Activated gamma-delta T cell treated with anti-CD3 and anti-CD28 coated beads, Interleukin-2, amount 50 U/mL, for 16 hours (primary cell): ENCODE results near the gene KCNAB2.

Experiments
- DNase-seq: peaks from one replicate; pipeline ENCODE4 v3.0.0-alpha.2; 2020; ENCODE audit warnings: low read depth

The KCNAB2 gene

GRCh38 chr1:6129313-6129712, 83.6 kb downstream of the KCNAB2 start:
- DNase-seq = no peak

DNA sequence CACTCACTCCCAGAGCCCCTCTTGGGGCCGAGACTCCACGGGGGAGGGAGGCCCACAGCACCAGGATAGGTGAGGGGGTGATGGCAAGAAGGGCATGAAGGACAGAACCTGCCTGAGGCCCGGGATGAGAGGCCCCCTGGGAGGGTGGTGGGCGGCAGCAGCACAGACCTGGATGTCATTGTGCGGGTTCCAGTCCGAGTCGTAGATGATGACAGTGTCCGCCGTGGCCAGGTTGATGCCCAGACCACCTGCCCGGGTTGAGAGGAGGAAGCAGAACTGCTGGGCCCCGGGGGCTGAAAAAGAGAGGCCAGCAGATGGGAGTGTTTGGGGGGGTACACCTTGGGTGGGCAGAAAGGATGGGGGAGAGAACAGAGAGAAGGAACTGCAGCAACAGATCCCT, 84.3 kb downstream of the KCNAB2 start:
- DNase-seq = no peak

DNA sequence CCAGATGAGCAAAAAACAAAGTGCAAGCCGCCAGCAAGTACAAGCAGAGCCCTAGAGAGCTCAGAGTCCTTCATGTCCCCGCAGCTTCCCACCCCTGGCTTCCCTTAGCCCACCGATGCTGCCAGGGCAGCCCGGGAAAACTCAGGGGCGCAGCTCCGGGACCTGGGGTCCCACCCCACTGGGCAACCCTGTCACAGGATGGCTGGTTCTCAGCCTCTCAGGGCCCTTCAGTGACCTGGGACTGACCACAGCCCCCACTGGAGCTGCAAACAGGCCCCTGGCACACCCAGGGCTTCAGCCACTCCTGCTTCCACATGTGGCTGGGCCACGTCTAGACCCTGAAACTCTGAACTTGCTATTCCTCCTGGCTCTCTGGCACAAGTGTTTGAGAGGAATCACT, 84.9 kb downstream of the KCNAB2 start:
- DNase-seq = no peak

- no peak for DNase-seq
These were observed 85.9 kb downstream of the KCNAB2 start for GRCh38 chr1:6131561-6131960.

DNA sequence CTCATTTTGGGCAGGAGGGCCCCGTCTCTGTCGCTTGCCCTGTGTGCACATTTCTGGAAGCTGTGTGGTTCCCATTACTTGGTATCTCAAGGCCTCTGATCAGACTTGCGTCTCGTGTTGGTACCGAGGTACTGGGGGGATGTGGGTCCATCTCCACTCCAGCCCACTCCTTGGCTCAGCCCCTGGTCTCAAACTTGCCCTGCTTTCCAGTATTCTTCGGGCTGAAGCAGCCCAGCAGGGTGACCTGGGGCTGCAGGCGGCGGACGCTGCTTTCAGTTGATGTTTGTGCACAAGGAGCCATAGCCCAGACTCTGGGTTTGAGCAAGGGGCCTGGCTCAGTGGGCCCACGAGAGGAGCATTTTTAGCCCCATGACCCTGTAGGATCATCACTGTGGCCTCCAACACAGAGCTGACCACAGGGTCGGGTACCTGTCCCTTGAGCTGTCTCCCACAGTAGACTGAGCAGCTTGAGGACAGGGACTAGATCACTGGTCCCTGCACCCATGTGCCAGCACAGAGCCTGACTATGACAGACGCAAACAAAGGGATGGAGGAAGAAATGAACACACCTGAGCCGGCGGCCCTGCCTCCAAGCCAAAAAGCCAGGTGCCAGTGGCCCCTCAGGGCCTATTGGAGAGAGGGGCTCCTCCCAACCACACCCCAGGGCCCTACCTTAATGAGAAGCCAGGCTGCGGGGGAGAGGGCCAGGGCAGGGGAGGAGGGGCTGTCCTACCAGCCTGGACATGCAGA, 87.6 kb downstream of the KCNAB2 start:
- DNase-seq = no peak

- no peak for DNase-seq
These were observed 88.5 kb downstream of the KCNAB2 start for GRCh38 chr1:6134206-6134605.

GRCh38 chr1:6134741-6135510, 89.2 kb downstream of the KCNAB2 start:
- DNase-seq = no peak

GRCh38 chr1:6136516-6137220, 91.0 kb downstream of the KCNAB2 start:
- DNase-seq = no peak

GRCh38 chr1:6137758-6138157, 92.1 kb downstream of the KCNAB2 start:
- no peak for DNase-seq

GRCh38 chr1:6140413-6140812, 94.7 kb downstream of the KCNAB2 start:
- DNase-seq = no peak

DNA sequence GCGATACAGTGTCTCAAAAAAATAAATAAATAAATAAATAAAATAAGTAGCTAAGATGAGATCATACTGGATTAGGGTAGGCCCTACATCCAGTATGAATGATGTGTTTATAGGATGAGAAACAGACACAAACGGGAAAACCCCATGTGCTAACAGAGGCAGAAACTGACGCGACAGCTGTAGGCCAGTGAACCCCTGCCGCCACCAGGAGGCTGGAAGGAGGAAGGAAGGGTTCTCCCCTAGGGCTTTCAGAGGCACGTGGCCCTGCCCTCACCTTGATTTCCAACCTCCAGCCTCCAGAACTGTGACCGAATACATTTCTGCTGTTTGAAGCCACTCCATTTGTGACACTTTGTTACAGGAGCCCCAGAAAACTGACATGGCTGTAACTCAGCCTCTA, 95.9 kb downstream of the KCNAB2 start:
- no peak for DNase-seq

DNA sequence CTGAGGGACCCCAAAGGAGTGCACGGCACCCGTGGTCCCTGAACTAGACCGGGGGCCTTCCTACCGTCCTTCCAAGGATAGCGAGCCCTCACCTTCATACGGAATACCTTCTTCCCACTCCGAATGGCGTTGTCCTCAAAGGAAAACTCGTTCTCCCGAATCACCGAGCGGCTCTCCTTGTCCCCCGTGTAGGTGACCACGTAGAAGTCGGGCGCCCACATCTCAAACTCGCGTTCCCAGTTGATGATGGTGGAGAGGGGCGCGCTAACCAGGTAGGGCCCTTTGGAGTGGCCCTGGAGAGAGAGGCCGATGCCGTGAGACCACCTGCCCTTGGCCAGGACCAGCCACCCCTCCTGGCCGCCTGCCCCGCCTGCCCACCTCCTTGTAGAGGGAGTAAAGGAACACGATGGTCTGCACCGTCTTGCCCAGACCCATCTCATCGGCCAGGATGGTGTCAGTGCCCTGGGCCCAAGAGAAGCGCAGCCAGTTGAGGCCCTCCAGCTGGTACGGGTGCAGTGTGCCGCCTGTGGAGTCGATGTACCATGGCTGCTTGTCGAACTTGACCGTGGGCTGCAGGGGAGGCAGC, 96.4 kb downstream of the KCNAB2 start:
- no peak for DNase-seq

DNA sequence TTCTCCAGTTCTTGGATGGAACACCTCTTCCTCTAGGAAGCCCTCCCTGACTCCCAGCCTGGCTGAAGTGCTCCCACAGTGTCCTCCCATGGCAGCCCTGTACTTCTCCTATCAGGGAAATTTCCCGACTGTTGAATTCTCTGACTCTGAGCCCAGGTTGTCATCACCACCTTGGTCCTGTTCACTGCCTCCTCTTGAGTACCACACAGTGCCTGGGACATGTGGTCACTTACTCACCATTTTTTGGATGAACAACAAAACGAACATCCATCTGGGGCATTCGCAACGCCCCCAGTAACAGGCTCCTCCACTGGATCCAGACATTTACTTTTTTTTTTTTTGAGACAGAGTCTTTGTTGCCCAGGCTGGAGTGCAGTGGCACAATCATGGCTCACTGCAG, 97.0 kb downstream of the KCNAB2 start:
- no peak for DNase-seq

GRCh38 chr1:6143395-6143794, 97.7 kb downstream of the KCNAB2 start:
- no peak for DNase-seq

DNA sequence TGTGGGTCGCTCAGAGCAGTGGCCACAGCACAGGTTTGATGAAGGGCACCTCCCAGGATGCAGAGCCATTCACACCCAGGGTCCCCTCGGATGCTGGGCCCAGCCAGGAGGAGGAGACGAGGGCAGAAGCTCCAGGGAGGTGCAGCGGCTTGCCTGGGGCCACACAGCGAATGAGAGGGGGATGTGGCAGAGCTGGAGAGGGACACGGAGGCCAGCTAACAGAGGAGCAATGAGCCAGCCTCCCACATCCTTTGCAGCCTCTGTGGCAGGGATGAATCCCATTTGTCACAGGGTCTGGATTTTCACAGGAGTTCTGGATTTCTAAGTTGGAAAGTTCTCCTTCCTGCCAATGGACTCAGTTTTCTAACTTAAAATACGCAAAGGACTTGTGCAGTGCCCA, 98.5 kb downstream of the KCNAB2 start:
- no peak for DNase-seq

DNA sequence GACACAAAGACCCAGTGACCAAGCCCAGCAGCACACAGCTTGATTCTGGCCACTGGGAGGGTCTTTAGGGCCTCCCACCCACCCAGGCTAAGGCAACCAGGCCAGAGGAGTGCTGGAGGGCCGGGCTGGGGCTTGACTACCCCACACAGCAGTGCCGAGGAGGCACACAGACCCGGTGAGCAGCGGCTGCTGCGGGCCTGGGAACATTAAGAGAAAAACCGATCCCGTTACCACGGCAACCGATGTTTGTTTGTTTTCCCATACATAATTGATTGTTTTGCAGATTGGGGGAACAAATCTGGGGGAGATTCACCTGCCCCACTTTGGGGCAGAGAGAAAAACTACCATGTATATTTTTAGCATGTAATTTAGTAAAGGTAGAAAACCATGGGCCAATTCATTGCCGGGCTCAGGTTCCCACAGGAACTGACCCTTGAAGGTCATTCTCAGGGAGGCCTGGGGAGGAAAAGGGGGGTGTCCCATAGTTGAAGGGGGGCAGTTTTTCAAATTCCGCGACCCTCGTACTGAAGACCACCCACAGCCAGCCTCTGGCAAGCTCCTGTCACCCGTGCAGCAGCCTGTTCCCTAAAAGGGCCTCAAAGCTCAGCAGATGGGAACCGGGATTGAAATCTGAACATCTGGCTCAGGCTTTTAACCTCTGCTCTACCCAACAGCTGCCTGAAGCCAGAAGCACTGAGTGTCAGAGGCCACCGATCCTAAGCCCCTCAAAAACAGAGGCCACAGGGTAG, 99.1 kb downstream of the KCNAB2 start:
- no peak for DNase-seq

- no peak for DNase-seq
These were observed 99.7 kb downstream of the KCNAB2 start for GRCh38 chr1:6145396-6145750.

- no peak for DNase-seq
These were observed 100.2 kb downstream of the KCNAB2 start for GRCh38 chr1:6145864-6146410.

DNA sequence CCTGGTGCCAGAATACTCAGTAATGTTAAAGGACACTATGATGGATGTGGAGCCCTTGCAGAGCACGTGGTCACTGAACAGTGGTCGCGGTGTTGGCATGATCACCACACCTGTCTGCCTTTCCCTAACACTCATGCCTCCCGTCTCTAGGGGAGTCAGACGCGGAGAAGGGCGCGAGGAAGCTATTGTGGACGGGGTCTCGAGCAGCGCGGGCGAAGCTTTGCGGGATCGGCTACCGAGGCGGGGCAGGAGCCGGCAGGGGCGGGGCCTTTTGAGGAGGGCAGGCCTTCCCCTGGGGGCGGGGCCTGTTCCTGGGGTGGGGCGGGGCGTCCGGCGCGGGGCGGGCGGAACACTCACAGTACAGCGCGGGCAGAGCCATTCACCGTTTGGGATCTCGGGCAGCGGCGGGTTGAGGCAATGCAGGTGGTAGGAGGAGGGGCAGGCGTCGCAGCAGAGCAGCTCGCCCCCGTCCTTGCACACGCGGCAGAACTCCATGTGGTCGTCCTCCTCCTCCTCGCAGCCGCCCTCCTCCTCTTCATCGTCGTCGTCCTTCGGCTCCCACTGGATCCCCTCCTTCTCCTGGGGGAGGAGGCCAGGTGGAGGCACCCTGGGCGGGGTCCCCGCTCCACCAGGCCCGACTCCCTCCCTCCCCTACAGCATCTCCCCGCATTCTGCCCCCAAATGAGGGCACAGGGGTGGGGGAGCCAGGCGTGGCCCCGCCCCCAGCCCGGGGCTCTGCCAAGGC, 103.0 kb downstream of the KCNAB2 start:
- DNase-seq = peak; percentile 31

DNA sequence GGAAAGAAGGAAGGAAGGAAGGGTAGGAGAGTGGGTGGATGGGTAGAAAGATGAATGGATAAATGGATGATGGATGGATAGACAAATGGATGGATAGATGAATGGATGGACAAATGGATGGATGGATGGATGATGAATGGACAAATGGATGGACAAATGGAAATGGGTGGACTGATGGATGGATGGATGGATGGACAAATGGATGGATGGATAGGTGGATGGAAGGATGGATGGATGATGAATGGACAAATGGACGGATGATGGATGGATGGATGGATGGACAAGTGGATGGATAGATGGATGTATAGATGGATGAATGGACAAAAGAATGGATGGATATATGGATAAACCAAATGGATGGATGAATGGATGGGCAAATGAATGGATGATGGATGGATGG, 103.9 kb downstream of the KCNAB2 start:
- no peak for DNase-seq
